ENCODE measurements around the gene N4BP2L2. TPM values are rescaled to one million over a fixed set of nuclear protein-coding genes. Genes with fewer than 3 reads are reported as not detected.

N4BP2L2 gene
- total and polyA plus RNA-seq, 2 of the 13 experiments (the other 11 are each of a cell fraction or from before 2014, with no cell fraction given), result 58.9 to 81.2 TPM

DNA sequence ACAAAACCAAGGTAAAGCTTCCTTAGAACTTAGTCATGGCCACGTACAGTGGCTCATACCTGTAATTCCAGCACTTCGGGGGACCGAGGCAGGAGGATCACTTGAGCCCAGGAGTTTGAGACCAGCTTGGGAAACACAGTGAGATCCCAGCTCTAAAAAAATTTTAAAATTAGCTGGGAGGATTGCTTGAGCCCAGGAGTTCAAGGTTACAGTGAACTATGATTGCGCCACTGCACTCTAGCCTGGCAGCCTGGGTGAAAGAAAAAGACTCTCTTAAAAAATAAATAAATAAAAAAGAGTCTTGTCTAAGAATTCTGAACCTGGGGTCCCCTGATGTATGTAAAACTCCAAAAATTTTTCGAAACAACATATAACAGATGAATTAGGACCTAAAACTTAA lies 34.9 kb downstream of the N4BP2L2 start:
- H2AFZ ChIP-seq (ENCODE audit: low read length), result no peak overlapping the region
- H3K9ac ChIP-seq (ENCODE audit: insufficient read depth, low read depth, low read length), result no peak overlapping the region
- H3K4me3 ChIP-seq (replicated peaks in 1 of 3; ENCODE audit: insufficient read depth in 1 of 3, low read depth in 2 of 3, low read length in 3 of 3), result peak overlapping the region in 2 of 3 experiments; percentile 10 to 17; a peak in 2 of 6 replicates
- intact Hi-C loops (cut with micrococcal nuclease; ENCODE audit: unreplicated experiment), result no loop called here
- WGBS (ENCODE audit: low lambda C conversion rate), result 3% methylated on average over 5 of the region's 5 CpGs
- no peaks in the 10 kb centered on the region for H3K27me3 ChIP-seq (ENCODE audit: control insufficient read depth in 1 of 2, insufficient read depth in 2 of 2, low read length in 2 of 2)
- CTCF ChIA-PET (ENCODE audit: low intra/inter-chr PET ratio, low total read pairs), result no interaction called here
- POLR2A ChIA-PET, result interaction anchor here (1.4 kb wide), 1 partner anchor 35 kb away, joined by 5 read pairs; the partner anchor contains the start of gene N4BP2L2
- no peaks in the 10 kb centered on the region for H3K9me3 ChIP-seq (ENCODE audit: low read length)
- H3K79me2 ChIP-seq (ENCODE audit: insufficient read depth, low read length), result peaks cover 4% of the 10 kb centered on the region
- H3K27ac ChIP-seq (ENCODE audit: extremely low read length, insufficient read depth, low read length), result peak overlapping the region; percentile 74
- no peaks in the 10 kb centered on the region for H4K20me1 ChIP-seq (ENCODE audit: insufficient read depth, low read length)
- BruUV-seq (replicated peaks), result no TSS peak
- H3K36me3 ChIP-seq (replicated peaks in 1 of 2; ENCODE audit: control insufficient read depth in 1 of 2, insufficient read depth in 2 of 2, low read length in 2 of 2), result peaks cover 0 to 2% of the 10 kb centered on the region in 2 experiments; a peak in 1 of 5 replicates
- in situ Hi-C loops (cut with HindIII; ENCODE audit: extremely low pct_ligation_motif_present, low pct_unique_long_range_greater_than_20kb), result no loop called here
- peak overlapping the region; percentile 71 for H3K4me2 ChIP-seq (ENCODE audit: low read depth, low read length)
- ATAC-seq, result peak; percentile 38
- H3K4me1 ChIP-seq (ENCODE audit: insufficient read depth, low read length), result peaks cover 63% of the 10 kb centered on the region
- FAIRE-seq, result peak; percentile 8
- peak; percentile 74 for DNase-seq (ENCODE audit: low spot score)
- peak; percentile 85 for TF ChIP-seq CEBPG (CRISPR knock-in tag; IDR thresholded peaks at IDR 0.05)
- no peak for TF ChIP-seq SOX6 (IDR thresholded peaks at IDR 0.05)
- peak; percentile 64 for TF ChIP-seq SOX6 (CRISPR knock-in tag; IDR thresholded peaks at IDR 0.05)
- no peak for TF ChIP-seq NFKB2 (CRISPR knock-in tag; IDR thresholded peaks at IDR 0.05; ENCODE audit: borderline replicate concordance)
- TF ChIP-seq, protein P1, sequence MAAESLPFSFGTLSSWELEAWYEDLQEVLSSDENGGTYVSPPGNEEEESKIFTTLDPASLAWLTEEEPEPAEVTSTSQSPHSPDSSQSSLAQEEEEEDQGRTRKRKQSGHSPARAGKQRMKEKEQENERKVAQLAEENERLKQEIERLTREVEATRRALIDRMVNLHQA (CRISPR knock-in tag; IDR thresholded peaks at IDR 0.05), result no peak
- 0 out of 2 replicates have a peak, but pooled peaks have one; percentile 38 for TF ChIP-seq BCL6 (CRISPR knock-in tag; IDR thresholded peaks at IDR 0.05)
- TF ChIP-seq TRIM24 (CRISPR knock-in tag; IDR thresholded peaks at IDR 0.05), result no peak
- TF ChIP-seq HNF4A (CRISPR knock-in tag; IDR thresholded peaks at IDR 0.05), result peak; percentile 62
- TF ChIP-seq SIN3A (IDR thresholded peaks at IDR 0.05; ENCODE audit: borderline replicate concordance, low read depth, low read length), result no peak
- peak in 1 of 2 experiments; percentile 47; a peak in 1 of 4 replicates for TF ChIP-seq NR2F1 (CRISPR knock-in tag; IDR thresholded peaks at IDR 0.05)
- TF ChIP-seq NCOR1 (IDR thresholded peaks at IDR 0.05; ENCODE audit: borderline replicate concordance, low read length), result 0 out of 2 replicates have a peak, but pooled peaks have one; percentile 37
- TF ChIP-seq ZSCAN9 (CRISPR knock-in tag; IDR thresholded peaks at IDR 0.05; ENCODE audit: borderline replicate concordance), result no peak
- TF ChIP-seq ZEB1 (IDR thresholded peaks at IDR 0.05; ENCODE audit: insufficient replicate concordance, low read depth), result peak; percentile 33
- TF ChIP-seq ZNF781 (CRISPR knock-in tag; IDR thresholded peaks at IDR 0.05; ENCODE audit: borderline replicate concordance, not compliant biosample characterization), result no peak
- TF ChIP-seq POGZ (CRISPR knock-in tag; IDR thresholded peaks at IDR 0.05), result peak; percentile 32; the same call in 1 of the 2 replicates
- TF ChIP-seq POLR2AphosphoS5 (IDR thresholded peaks at IDR 0.05; ENCODE audit: low read depth, low read length), result no peak
- no peak for TF ChIP-seq PHB2 (IDR thresholded peaks at IDR 0.05; ENCODE audit: partially characterized antibody)
- peak; percentile 33; the same call in 1 of the 2 replicates for TF ChIP-seq RXRB (CRISPR knock-in tag; IDR thresholded peaks at IDR 0.05; ENCODE audit: borderline replicate concordance)
- 0 out of 2 replicates have a peak, but pooled peaks have one; percentile 29 for TF ChIP-seq PAXIP1 (CRISPR knock-in tag; conservative IDR thresholded peaks at IDR 0.05)
- peak; percentile 44 for TF ChIP-seq NR2F6 (IDR thresholded peaks at IDR 0.05)
- TF ChIP-seq NR2F6 (CRISPR knock-in tag; IDR thresholded peaks at IDR 0.05), result peak; percentile 23; the same call in 1 of the 2 replicates
- no peak for TF ChIP-seq PPARG (CRISPR knock-in tag; conservative IDR thresholded peaks at IDR 0.05)
- TF ChIP-seq ERF (CRISPR knock-in tag; IDR thresholded peaks at IDR 0.05), result 0 out of 2 replicates have a peak, but pooled peaks have one; percentile 29
- TF ChIP-seq HDAC1 (CRISPR knock-in tag; IDR thresholded peaks at IDR 0.05), result peak; percentile 25; the same call in 1 of the 2 replicates
- TF ChIP-seq CAMTA2 (CRISPR knock-in tag; IDR thresholded peaks at IDR 0.05; ENCODE audit: borderline replicate concordance), result no peak
